Endodermal cell (in vitro differentiated cells): ENCODE data around the gene CTTN. TPM values are rescaled to one million over a fixed set of nuclear protein-coding genes. Genes with fewer than 3 reads are reported as not detected.
A peak's percentile ranks its signal among the peaks of the same experiment; 100 is the strongest.
"Not testable (repeated sequence)": the region's sequence is repeated elsewhere in the genome, so short reads cannot be mapped to it uniquely, and the experiment has no call there.

ENCODE experiments used
- DNase-seq: peaks from one replicate; pipeline ENCODE4 v3.0.0-alpha.2; 2017
- H3K27ac ChIP-seq: 2 replicates; pipeline ENCODE4 v1.5.1; 2013; ENCODE audit warnings: mild to moderate bottlenecking, low read depth, low read length, moderate library complexity
- H3K27me3 ChIP-seq: 2 replicates; pipeline ENCODE4 v1.6.1; 2013; ENCODE audit warnings: mild to moderate bottlenecking, low read length, moderate library complexity; ENCODE audit not compliant: insufficient read depth, control insufficient read depth, poor library complexity, severe bottlenecking
- H3K36me3 ChIP-seq: 2 replicates; pipeline ENCODE4 v1.7.0; 2013; ENCODE audit warnings: mild to moderate bottlenecking, low read length, moderate library complexity; ENCODE audit not compliant: control insufficient read depth, insufficient read depth
- H3K4me1 ChIP-seq: one replicate; pipeline ENCODE4 v1.7.0; 2013; ENCODE audit warnings: low read length; ENCODE audit not compliant: control insufficient read depth, insufficient read depth
- H3K4me3 ChIP-seq: 2 replicates; pipeline ENCODE4 v1.5.1; 2013; ENCODE audit warnings: mild to moderate bottlenecking, low read length, moderate library complexity
- H3K9ac ChIP-seq: 2 replicates; pipeline ENCODE4 v1.6.1; 2013; ENCODE audit warnings: mild to moderate bottlenecking, low read length, moderate library complexity; ENCODE audit not compliant: poor library complexity, severe bottlenecking; ENCODE audit errors: extremely low read depth
- H3K9me3 ChIP-seq: 2 replicates; pipeline ENCODE4 v1.6.1; 2013; ENCODE audit warnings: mild to moderate bottlenecking, low read length, moderate library complexity; ENCODE audit not compliant: control insufficient read depth
- H3K27ac Mint-ChIP-seq: 2 replicates; pipeline ENCODE4 v1.8.0; 2020; ENCODE audit warnings: mixed read lengths
- H3K27me3 Mint-ChIP-seq: 2 replicates; pipeline ENCODE4 v1.8.0; 2021; ENCODE audit warnings: mild to moderate bottlenecking, mixed read lengths; ENCODE audit not compliant: insufficient read depth
- H3K36me3 Mint-ChIP-seq: 2 replicates; pipeline ENCODE4 v1.8.0; 2020; ENCODE audit warnings: low read depth, mixed read lengths
- H3K4me1 Mint-ChIP-seq: 2 replicates; pipeline ENCODE4 v1.8.0; 2020; ENCODE audit warnings: mixed read lengths
- H3K4me3 Mint-ChIP-seq: 2 replicates; pipeline ENCODE4 v1.8.0; 2020; ENCODE audit warnings: mild to moderate bottlenecking, moderate library complexity, mixed read lengths
- H3K9me3 Mint-ChIP-seq: 2 replicates; pipeline ENCODE4 v1.8.0; 2020; ENCODE audit warnings: mild to moderate bottlenecking, mixed read lengths
- CTCF ChIP-seq: fragments of 200-600 bp; sonication (generic); conservative IDR thresholded peaks from 2 replicates; pipeline ENCODE4 v1.5.0; 2021; ENCODE audit warnings: antibody characterized with exemption, mild to moderate bottlenecking
- WGBS, 2 experiments: methylation state at CpG; one replicate each; pipeline versions ENCODE4 v1.1.5 to v1.1.7; 2013; ENCODE audit warnings: missing lambda C conversion rate in 2 of 2, mixed read lengths in 1 of 2; ENCODE audit not compliant: insufficient coverage in 1 of 2, insufficient read length in 1 of 2; 5-methylcytosine and 5-hydroxymethylcytosine counted together
- total RNA-seq, 2 donors: library from RNA; stranded (reverse); fragmentation: NEBNext Ultra II Directional in 1 of 2; extraction: Animal tissue kit (Norgen Biotek cat#: 25700) in 1 of 2; gene quantifications; 2 replicates in 1 of 2; 3 replicates in 1 of 2; pipeline ENCODE4 v1.2.1, GENCODE V29; 2021

CTTN gene
- total RNA-seq, 2 donors from 2014 or later, result 282 to 283 TPM

GRCh38 chr11:70407121-70407520 lies 8.8 kb downstream of the CTTN start:
- H3K36me3 ChIP-seq, result peaks cover 90% of the 10 kb centered on the region

GRCh38 chr11:70407814-70408213 lies 9.5 kb downstream of the CTTN start:
- Histone ChIP-seq H3K9ac (no peak overlapping the region), H3K27ac (no peak overlapping the region), H3K4me3 (no peak overlapping the region), H3K36me3 (peaks cover 90% of the 10 kb centered on the region), H3K27me3 (no peaks in the 10 kb centered on the region), H3K4me1 (no peaks in the 10 kb centered on the region), H3K9me3 (no peaks in the 10 kb centered on the region)
- 93 to 100% methylated on average over 3 to 6 of the region's 6 CpGs for WGBS, 2 experiments
- DNase-seq, result no peak
- H3K27ac Mint-ChIP-seq, result no peak overlapping the region
- no peak overlapping the region for H3K4me3 Mint-ChIP-seq
- no peak for TF ChIP-seq CTCF
- no peaks in the 10 kb centered on the region for H3K9me3 Mint-ChIP-seq
- H3K36me3 Mint-ChIP-seq, result peaks cover 72% of the 10 kb centered on the region
- peaks cover under 1% of the 10 kb centered on the region for H3K4me1 Mint-ChIP-seq
- no peaks in the 10 kb centered on the region for H3K27me3 Mint-ChIP-seq

More at GRCh38 chr11:70407121-70407520, 8.8 kb downstream of the CTTN start:
- 79 to 87% methylated on average over 11 to 13 of the region's 13 CpGs for WGBS, 2 experiments
- no peaks in the 10 kb centered on the region for H3K4me1 ChIP-seq
- no peak for TF ChIP-seq CTCF
- no peak overlapping the region for H3K9ac ChIP-seq
- no peaks in the 10 kb centered on the region for H3K9me3 Mint-ChIP-seq
- H3K27ac Mint-ChIP-seq, result peak overlapping the region; percentile 21
- peaks cover 3% of the 10 kb centered on the region for H3K4me1 Mint-ChIP-seq
- peaks cover 68% of the 10 kb centered on the region for H3K36me3 Mint-ChIP-seq
- no peaks in the 10 kb centered on the region for H3K27me3 ChIP-seq
- no peaks in the 10 kb centered on the region for H3K27me3 Mint-ChIP-seq
- no peak overlapping the region for H3K4me3 ChIP-seq
- no peaks in the 10 kb centered on the region for H3K9me3 ChIP-seq
- DNase-seq, result no peak
- H3K27ac ChIP-seq, result no peak overlapping the region
- H3K4me3 Mint-ChIP-seq, result no peak overlapping the region

- H3K27me3 ChIP-seq, H3K4me1 ChIP-seq, H3K4me3 ChIP-seq, H3K4me1 Mint-ChIP-seq, H3K4me3 Mint-ChIP-seq, H3K9ac ChIP-seq, H3K27me3 Mint-ChIP-seq, DNase-seq, H3K27ac Mint-ChIP-seq, H3K27ac ChIP-seq, H3K9me3 ChIP-seq, H3K9me3 Mint-ChIP-seq: not testable (repeated sequence)
- H3K36me3 ChIP-seq, result peaks cover 95% of the 10 kb centered on the region
- 84 to 96% methylated on average over 4 of the region's 4 CpGs for WGBS, 2 experiments
- peaks cover 76% of the 10 kb centered on the region for H3K36me3 Mint-ChIP-seq
These were observed 10.0 kb downstream of the CTTN start for GRCh38 chr11:70408326-70408725.

GRCh38 chr11:70409437-70409836 lies 11.1 kb downstream of the CTTN start:
- peaks cover 93% of the 10 kb centered on the region for H3K36me3 ChIP-seq
- no peaks in the 10 kb centered on the region for H3K27me3 Mint-ChIP-seq
- H3K4me1 Mint-ChIP-seq, result no peaks in the 10 kb centered on the region

More at GRCh38 chr11:70409437-70409836, 11.1 kb downstream of the CTTN start:
- Histone ChIP-seq H3K27ac (no peak overlapping the region), H3K9me3 (no peaks in the 10 kb centered on the region), H3K27me3 (no peaks in the 10 kb centered on the region), H3K9ac (no peak overlapping the region), H3K4me1 (no peaks in the 10 kb centered on the region), H3K4me3 (no peak overlapping the region)
- H3K36me3 Mint-ChIP-seq, result peaks cover 79% of the 10 kb centered on the region
- H3K9me3 Mint-ChIP-seq, result no peaks in the 10 kb centered on the region
- no peak overlapping the region for H3K4me3 Mint-ChIP-seq
- WGBS, 2 experiments, result 96% methylated on average over 10 of the region's 10 CpGs
- no peak for DNase-seq
- no peak overlapping the region for H3K27ac Mint-ChIP-seq
- TF ChIP-seq CTCF, result no peak
